ENCODE data around the gene ZC3H10. TPM values are rescaled to one million over a fixed set of nuclear protein-coding genes. Genes with fewer than 3 reads are reported as not detected.

ZC3H10 gene
- total and polyA plus RNA-seq, 2 of the 8 experiments (the other 6 are each of a cell fraction or from before 2014, with no cell fraction given), result 4.0 to 11.2 TPM

- TF ChIP-seq CHD7 (IDR thresholded peaks at IDR 0.05; ENCODE audit: insufficient replicate concordance, low read length) (no peak), KDM1A (IDR thresholded peaks at IDR 0.05; ENCODE audit: borderline replicate concordance, low read length) (0 out of 2 replicates have a peak, but pooled peaks have one; percentile 15), BACH1 (IDR thresholded peaks at IDR 0.05; ENCODE audit: low read length) (no peak), E2F6 (IDR thresholded peaks at IDR 0.05) (no peak), NANOG (IDR thresholded peaks at IDR 0.05; ENCODE audit: insufficient read depth, low read depth, low read length, poor library complexity, severe bottlenecking) (no peak), HDAC6 (IDR thresholded peaks at IDR 0.05; ENCODE audit: low read depth, low read length) (no peak), KDM4A (IDR thresholded peaks at IDR 0.05; ENCODE audit: low read depth, low read length, severe bottlenecking) (peak; percentile 43), TAF7 (optimal IDR thresholded peaks at IDR 0.05; ENCODE audit: borderline replicate concordance, low read depth, low read length) (no peak)
Measured at GRCh38 chr12:56103823-56104108, 14.3 kb upstream of the ZC3H10 start (continued).

Data from H1 (cell line).